ENCODE measurements around the gene PARP9.
"Not testable (repeated sequence)": the region's sequence is repeated elsewhere in the genome, so short reads cannot be mapped to it uniquely, and the experiment has no call there.

PARP9 gene

GRCh38 chr3:122514123-122515019 is 49.7 kb downstream of the PARP9 start, which contains the start of gene KPNA1:
TSS of gene KPNA1 (minus strand) at chr3:122514939. CDS start at chr3:122496565, 18,374 bp downstream.
- FAIRE-seq, result no peak
- TF ChIP-seq CTCF (IDR thresholded peaks at IDR 0.05; ENCODE audit: insufficient read depth, missing control alignments), result no peak

GRCh38 chr3:122513386-122514122 is 50.5 kb downstream of the PARP9 start:
- FAIRE-seq (no peak), DNase-seq (ENCODE audit: insufficient read length, low spot score) (no peak)
- TF ChIP-seq CTCF (IDR thresholded peaks at IDR 0.05; ENCODE audit: insufficient read depth, missing control alignments), result no peak

More at GRCh38 chr3:122514123-122515019, 49.7 kb downstream of the PARP9 start, which contains the start of gene KPNA1:
- peak; percentile 92 for DNase-seq (ENCODE audit: insufficient read length, low spot score)

GRCh38 chr3:122512284-122512683 is 51.8 kb downstream of the PARP9 start:
- FAIRE-seq (no peak), DNase-seq (ENCODE audit: insufficient read length, low spot score) (no peak)
- no peak for TF ChIP-seq CTCF (IDR thresholded peaks at IDR 0.05; ENCODE audit: insufficient read depth, missing control alignments)

GRCh38 chr3:122510878-122511535 is 53.1 kb downstream of the PARP9 start:
- peak; percentile 80 for FAIRE-seq
- TF ChIP-seq CTCF (IDR thresholded peaks at IDR 0.05; ENCODE audit: insufficient read depth, missing control alignments), result no peak
- DNase-seq (ENCODE audit: insufficient read length, low spot score), result no peak

- DNase-seq (ENCODE audit: insufficient read length, low spot score); FAIRE-seq: not testable (repeated sequence)
Observed at GRCh38 chr3:122508944-122509343, 55.2 kb downstream of the PARP9 start.

GRCh38 chr3:122508135-122508914 is 55.8 kb downstream of the PARP9 start:
- no peak for TF ChIP-seq CTCF (IDR thresholded peaks at IDR 0.05; ENCODE audit: insufficient read depth, missing control alignments)
- DNase-seq (ENCODE audit: insufficient read length, low spot score) (no peak), FAIRE-seq (no peak)

Measured in D721Med (cell line).